K562 (cell line): ENCODE measurements around the gene PLIN5. TPM values are rescaled to one million over a fixed set of nuclear protein-coding genes. Genes with fewer than 3 reads are reported as not detected.

Experiments used
- CBX1 ChIP-seq: sonication (generic); IDR thresholded peaks from 2 replicates; pipeline ENCODE4 v1.6.1; 2016; ENCODE audit warnings: antibody characterized with exemption, low read depth, mild to moderate bottlenecking
- CCNT2 ChIP-seq: IDR thresholded peaks from 2 replicates; pipeline ENCODE4 v1.6.1; 2011; ENCODE audit warnings: borderline replicate concordance, low read depth, mild to moderate bottlenecking, moderate library complexity, mixed read lengths, low read length; ENCODE audit not compliant: insufficient read length; ENCODE audit errors: extremely low read depth
- E2F3 ChIP-seq: fragments of 250-450 bp; sonication (Bioruptor Pico); IDR thresholded peaks from 2 replicates; pipeline ENCODE4 v1.4.0; 2020; ENCODE audit warnings: mild to moderate bottlenecking
- HLTF ChIP-seq: fragments of 450-650 bp; IDR thresholded peaks from 2 replicates; pipeline ENCODE4 v1.6.1; 2016
- MEF2D ChIP-seq: conservative IDR thresholded peaks from 2 replicates; pipeline ENCODE4 v1.6.1; 2016; ENCODE audit warnings: low read depth, missing genetic modification characterization, missing compliant biosample characterization
- NFIX ChIP-seq: fragments of 250-450 bp; sonication (Bioruptor Pico); IDR thresholded peaks from 2 replicates; pipeline ENCODE4 v1.4.0; 2020; ENCODE audit warnings: low read depth, mild to moderate bottlenecking, moderate library complexity
- PHB ChIP-seq: fragments of 250-450 bp; sonication (Bioruptor Pico); IDR thresholded peaks from 2 replicates; pipeline ENCODE4 v1.5.0; 2021
- PHF8 ChIP-seq: fragments of 200-600 bp; sonication (generic); IDR thresholded peaks from 2 replicates; pipeline ENCODE4 v1.6.1; 2012; ENCODE audit warnings: mixed run types, mild to moderate bottlenecking, inconsistent platforms, low read length, moderate library complexity, borderline replicate concordance
- PURB ChIP-seq: sonication (generic); formaldehyde crosslinking; IDR thresholded peaks from 2 replicates; pipeline ENCODE4 v1.9.0; 2021; ENCODE audit warnings: low read depth, mild to moderate bottlenecking, missing genetic modification reagents
- RUNX1 ChIP-seq: sonication (generic); IDR thresholded peaks from 2 replicates; pipeline ENCODE4 v1.6.1; 2016; ENCODE audit warnings: antibody characterized with exemption, low read depth
- SIX5 ChIP-seq, 2 experiments: IDR thresholded peaks; 2 replicates each; pipeline ENCODE4 v1.6.1; 2011; ENCODE audit warnings: low read length in 2 of 2, borderline replicate concordance in 1 of 2, low read depth in 1 of 2, mild to moderate bottlenecking in 1 of 2, moderate library complexity in 1 of 2; ENCODE audit not compliant: insufficient read depth in 1 of 2
- SNIP1 ChIP-seq: fragments of 450-650 bp; IDR thresholded peaks from 2 replicates; pipeline ENCODE4 v1.7.1; 2017; ENCODE audit warnings: low read depth, mild to moderate bottlenecking
- STAT5B ChIP-seq: fragments of 250-450 bp; sonication (Bioruptor Pico); IDR thresholded peaks from 2 replicates; pipeline ENCODE4 v1.8.0; 2021; ENCODE audit warnings: mild to moderate bottlenecking, inconsistent platforms
- ZNF24 ChIP-seq: fragments of 450-650 bp; IDR thresholded peaks from 2 replicates; pipeline ENCODE4 v1.6.1; 2016
- ZNF253 ChIP-seq: fragments of 250-450 bp; sonication (Bioruptor Pico); conservative IDR thresholded peaks from 2 replicates; pipeline ENCODE4 v1.6.1; 2021; ENCODE audit warnings: mild to moderate bottlenecking
- ZNF408 ChIP-seq: fragments of 250-450 bp; sonication (Bioruptor Pico); IDR thresholded peaks from 2 replicates; pipeline ENCODE4 v1.4.0; 2020; ENCODE audit warnings: low read depth, mild to moderate bottlenecking, moderate library complexity
- ZNF764 ChIP-seq: fragments of 250-450 bp; sonication (Bioruptor Pico); IDR thresholded peaks from 2 replicates; pipeline ENCODE4 v1.4.0; 2020; ENCODE audit warnings: low read depth, mild to moderate bottlenecking, moderate library complexity
- polyA plus RNA-seq, 8 experiments: library from polyadenylated mRNA; depleted of rRNA in 4 of 8; stranded (reverse) in 5 of 8; unstranded in 3 of 8; fragments of >200 nt; fragmentation: Nextera tagmentation in 2 of 8; fragmentation: Illumina TruSeq in 1 of 8; extraction: Ambion mirVana in 2 of 8; extraction: Trizol in 1 of 8; gene quantifications; 2 replicates each; pipeline versions ENCODE4 v1.2.1 to v1.2.3, GENCODE V29; 2011 to 2014; ENCODE audit warnings: inconsistent platforms in 1 of 8, missing spikeins in 1 of 8
- total RNA-seq, 7 experiments: library from RNA; depleted of rRNA in 6 of 7; stranded (reverse); fragments of >200 nt in 6 of 7; fragmentation: Illumina TruSeq in 2 of 7; extraction: Trizol in 2 of 7; gene quantifications; 2 replicates each; pipeline versions ENCODE4 v1.2.1 to v1.2.3, GENCODE V29; 2011 to 2021; ENCODE audit warnings: low replicate concordance in 1 of 7
- TF ChIP-seq, protein P1 (sequence below): IDR thresholded peaks from 2 replicates; pipeline ENCODE4 v1.6.1; 2016; ENCODE audit warnings: missing genetic modification characterization, missing compliant biosample characterization
- TF ChIP-seq, protein P2 (sequence below): fragments of 250-450 bp; sonication (Bioruptor Pico); IDR thresholded peaks from 2 replicates; pipeline ENCODE4 v1.6.1; 2021; ENCODE audit warnings: mild to moderate bottlenecking
- TF ChIP-seq, protein P3 (sequence below): fragments of 250-450 bp; sonication (Bioruptor Pico); IDR thresholded peaks from 2 replicates; pipeline ENCODE4 v1.8.0; 2021; ENCODE audit warnings: mild to moderate bottlenecking, moderate library complexity
- TF ChIP-seq, protein P4 (sequence below): sonication (generic); formaldehyde crosslinking; IDR thresholded peaks from 2 replicates; pipeline ENCODE4 v1.8.0; 2023; ENCODE audit warnings: mild to moderate bottlenecking, missing genetic modification reagents

The PLIN5 gene
- total and polyA plus RNA-seq, 9 of the 15 experiments (the other 6 are each of a cell fraction or from before 2014, with no cell fraction given), result 0.04 to 1.3 (median 0.50) TPM

DNA sequence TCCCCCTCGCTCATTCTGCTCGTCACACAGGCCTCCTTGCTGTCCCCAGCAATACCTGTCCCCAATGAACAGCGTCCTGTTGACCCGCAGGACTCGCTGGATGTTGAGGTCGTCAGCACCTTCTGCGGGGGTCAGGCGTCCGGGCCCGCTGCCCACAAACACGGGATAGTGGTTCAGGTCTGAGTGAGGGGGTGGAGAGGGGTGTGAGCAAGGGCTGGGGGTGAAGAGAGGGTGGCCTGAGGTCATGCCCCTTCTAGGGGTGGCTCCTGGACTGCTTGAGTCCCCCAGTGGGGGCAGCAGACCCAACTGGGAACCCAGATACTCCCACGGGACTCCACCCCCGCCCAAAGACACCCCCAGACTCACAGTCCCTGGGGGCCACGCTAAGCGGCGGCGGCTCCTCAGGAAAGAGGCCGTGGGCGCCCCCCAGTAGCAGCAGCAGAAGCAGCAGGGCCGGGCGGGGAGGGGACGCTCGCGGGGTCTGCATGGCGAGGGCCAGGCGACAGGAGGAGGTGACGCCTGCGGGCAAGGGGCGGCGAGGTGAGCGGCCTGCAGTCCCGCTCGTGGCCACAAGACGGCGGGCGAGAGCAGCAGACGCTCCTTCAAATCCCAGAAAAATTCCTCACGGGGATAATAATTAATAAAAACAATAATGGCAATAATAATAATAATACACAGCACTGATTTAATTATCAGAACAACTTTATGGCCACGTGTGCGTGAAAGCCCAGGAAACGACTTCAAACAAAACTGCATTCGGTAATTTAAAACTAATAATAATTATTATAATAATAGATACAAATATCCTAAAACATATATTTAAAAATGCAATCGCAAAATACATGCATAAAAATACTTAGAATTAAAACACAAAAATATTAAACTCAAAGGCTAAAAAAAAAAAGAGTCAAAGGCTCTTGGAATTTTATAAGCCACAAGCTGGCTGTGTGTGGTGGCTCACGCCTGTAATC lies 23.2 kb upstream of the PLIN5 start (continued):
- TF ChIP-seq, protein P1, sequence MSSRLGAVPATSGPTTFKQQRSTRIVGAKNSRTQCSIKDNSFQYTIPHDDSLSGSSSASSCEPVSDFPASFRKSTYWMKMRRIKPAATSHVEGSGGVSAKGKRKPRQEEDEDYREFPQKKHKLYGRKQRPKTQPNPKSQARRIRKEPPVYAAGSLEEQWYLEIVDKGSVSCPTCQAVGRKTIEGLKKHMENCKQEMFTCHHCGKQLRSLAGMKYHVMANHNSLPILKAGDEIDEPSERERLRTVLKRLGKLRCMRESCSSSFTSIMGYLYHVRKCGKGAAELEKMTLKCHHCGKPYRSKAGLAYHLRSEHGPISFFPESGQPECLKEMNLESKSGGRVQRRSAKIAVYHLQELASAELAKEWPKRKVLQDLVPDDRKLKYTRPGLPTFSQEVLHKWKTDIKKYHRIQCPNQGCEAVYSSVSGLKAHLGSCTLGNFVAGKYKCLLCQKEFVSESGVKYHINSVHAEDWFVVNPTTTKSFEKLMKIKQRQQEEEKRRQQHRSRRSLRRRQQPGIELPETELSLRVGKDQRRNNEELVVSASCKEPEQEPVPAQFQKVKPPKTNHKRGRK (tag), result no peak
- TF ChIP-seq NFIX (CRISPR knock-in tag), result no peak
- TF ChIP-seq, protein P2, sequence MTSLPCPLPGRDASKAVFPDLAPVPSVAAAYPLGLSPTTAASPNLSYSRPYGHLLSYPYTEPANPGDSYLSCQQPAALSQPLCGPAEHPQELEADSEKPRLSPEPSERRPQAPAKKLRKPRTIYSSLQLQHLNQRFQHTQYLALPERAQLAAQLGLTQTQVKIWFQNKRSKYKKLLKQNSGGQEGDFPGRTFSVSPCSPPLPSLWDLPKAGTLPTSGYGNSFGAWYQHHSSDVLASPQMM (CRISPR knock-in tag), result no peak
- TF ChIP-seq STAT5B, result no peak
- TF ChIP-seq E2F3 (CRISPR knock-in tag), result no peak
- no peak for TF ChIP-seq PHF8
- no peak for TF ChIP-seq CCNT2
- no peak for TF ChIP-seq ZNF764 (CRISPR knock-in tag)
- TF ChIP-seq, protein P3, sequence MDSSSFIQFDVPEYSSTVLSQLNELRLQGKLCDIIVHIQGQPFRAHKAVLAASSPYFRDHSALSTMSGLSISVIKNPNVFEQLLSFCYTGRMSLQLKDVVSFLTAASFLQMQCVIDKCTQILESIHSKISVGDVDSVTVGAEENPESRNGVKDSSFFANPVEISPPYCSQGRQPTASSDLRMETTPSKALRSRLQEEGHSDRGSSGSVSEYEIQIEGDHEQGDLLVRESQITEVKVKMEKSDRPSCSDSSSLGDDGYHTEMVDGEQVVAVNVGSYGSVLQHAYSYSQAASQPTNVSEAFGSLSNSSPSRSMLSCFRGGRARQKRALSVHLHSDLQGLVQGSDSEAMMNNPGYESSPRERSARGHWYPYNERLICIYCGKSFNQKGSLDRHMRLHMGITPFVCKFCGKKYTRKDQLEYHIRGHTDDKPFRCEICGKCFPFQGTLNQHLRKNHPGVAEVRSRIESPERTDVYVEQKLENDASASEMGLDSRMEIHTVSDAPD (CRISPR knock-in tag), result no peak
- no peak for TF ChIP-seq ZNF253 (CRISPR knock-in tag)
- TF ChIP-seq SNIP1, result no peak
- no peak for TF ChIP-seq HLTF
- TF ChIP-seq RUNX1, result no peak
- TF ChIP-seq ZNF24, result no peak
- TF ChIP-seq, protein P4, sequence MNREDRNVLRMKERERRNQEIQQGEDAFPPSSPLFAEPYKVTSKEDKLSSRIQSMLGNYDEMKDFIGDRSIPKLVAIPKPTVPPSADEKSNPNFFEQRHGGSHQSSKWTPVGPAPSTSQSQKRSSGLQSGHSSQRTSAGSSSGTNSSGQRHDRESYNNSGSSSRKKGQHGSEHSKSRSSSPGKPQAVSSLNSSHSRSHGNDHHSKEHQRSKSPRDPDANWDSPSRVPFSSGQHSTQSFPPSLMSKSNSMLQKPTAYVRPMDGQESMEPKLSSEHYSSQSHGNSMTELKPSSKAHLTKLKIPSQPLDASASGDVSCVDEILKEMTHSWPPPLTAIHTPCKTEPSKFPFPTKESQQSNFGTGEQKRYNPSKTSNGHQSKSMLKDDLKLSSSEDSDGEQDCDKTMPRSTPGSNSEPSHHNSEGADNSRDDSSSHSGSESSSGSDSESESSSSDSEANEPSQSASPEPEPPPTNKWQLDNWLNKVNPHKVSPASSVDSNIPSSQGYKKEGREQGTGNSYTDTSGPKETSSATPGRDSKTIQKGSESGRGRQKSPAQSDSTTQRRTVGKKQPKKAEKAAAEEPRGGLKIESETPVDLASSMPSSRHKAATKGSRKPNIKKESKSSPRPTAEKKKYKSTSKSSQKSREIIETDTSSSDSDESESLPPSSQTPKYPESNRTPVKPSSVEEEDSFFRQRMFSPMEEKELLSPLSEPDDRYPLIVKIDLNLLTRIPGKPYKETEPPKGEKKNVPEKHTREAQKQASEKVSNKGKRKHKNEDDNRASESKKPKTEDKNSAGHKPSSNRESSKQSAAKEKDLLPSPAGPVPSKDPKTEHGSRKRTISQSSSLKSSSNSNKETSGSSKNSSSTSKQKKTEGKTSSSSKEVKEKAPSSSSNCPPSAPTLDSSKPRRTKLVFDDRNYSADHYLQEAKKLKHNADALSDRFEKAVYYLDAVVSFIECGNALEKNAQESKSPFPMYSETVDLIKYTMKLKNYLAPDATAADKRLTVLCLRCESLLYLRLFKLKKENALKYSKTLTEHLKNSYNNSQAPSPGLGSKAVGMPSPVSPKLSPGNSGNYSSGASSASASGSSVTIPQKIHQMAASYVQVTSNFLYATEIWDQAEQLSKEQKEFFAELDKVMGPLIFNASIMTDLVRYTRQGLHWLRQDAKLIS (CRISPR knock-in tag), result no peak
- TF ChIP-seq CBX1, result no peak
- no peak for TF ChIP-seq PHB (CRISPR knock-in tag)
- no peak for TF ChIP-seq PURB (CRISPR knock-in tag)
- TF ChIP-seq ZNF408 (CRISPR knock-in tag), result no peak
- no peak for TF ChIP-seq MEF2D
- no peak for TF ChIP-seq SIX5 (IDR thresholded peaks at IDR 0.05; ENCODE audit: borderline replicate concordance in 1 of 2, insufficient read depth in 1 of 2, low read depth in 1 of 2, low read length in 2 of 2)
